Upper lobe of left lung (tissue), 6 donors: Measurements from ENCODE around the gene NPAP1. TPM values are rescaled to one million over a fixed set of nuclear protein-coding genes. Genes with fewer than 3 reads are reported as not detected.
"Not testable (repeated sequence)": the region's sequence is repeated elsewhere in the genome, so short reads cannot be mapped to it uniquely, and the experiment has no call there.

ENCODE experiments used
- ATAC-seq, 2 donors: fragments of 200-7000 bp; cut with Tn5 transposase; one replicate each; pipeline ENCODE4 v1.9.1; 2022; ENCODE audit warnings: mild to moderate bottlenecking in 2 of 2, moderate library complexity in 2 of 2; ENCODE audit not compliant: low FRiP score in 2 of 2
- DNase-seq, 2 donors: peaks; one replicate each; pipeline ENCODE4 v3.0.0-alpha.2; 2019 to 2020
- H3K27ac ChIP-seq, 4 donors: fragments of 200-600 bp; sonication (generic); one replicate each; pipeline ENCODE4 v1.5.1; 2016 to 2019
- H3K27me3 ChIP-seq, 4 donors: fragments of 200-600 bp; sonication (generic); one replicate each; pipeline ENCODE4 v1.5.1; 2017 to 2019
- H3K36me3 ChIP-seq, 4 donors: fragments of 200-600 bp; sonication (generic); one replicate each; pipeline ENCODE4 v1.5.1; 2016 to 2019
- H3K4me1 ChIP-seq, 4 donors: fragments of 200-600 bp; sonication (generic); one replicate each; pipeline ENCODE4 v1.5.1; 2018 to 2019
- H3K4me3 ChIP-seq, 4 donors: fragments of 200-600 bp; sonication (generic); one replicate each; pipeline ENCODE4 v1.5.1; 2017 to 2019; ENCODE audit warnings: mild to moderate bottlenecking in 2 of 4, moderate library complexity in 1 of 4
- H3K9me3 ChIP-seq, 4 donors: fragments of 200-600 bp; sonication (generic); one replicate each; pipeline ENCODE4 v1.5.1; 2018 to 2019
- EP300 ChIP-seq, 4 donors: sonication (generic); formaldehyde crosslinking; IDR thresholded peaks; one replicate each; pipeline ENCODE4 v1.5.1; 2017; ENCODE audit warnings: antibody characterized with exemption in 4 of 4, control low read depth in 2 of 4
- POLR2A ChIP-seq, 4 donors: fragments of 450-650 bp; IDR thresholded peaks; one replicate each; pipeline ENCODE4 v1.5.1; 2016 to 2017; ENCODE audit warnings: antibody characterized with exemption in 4 of 4, mild to moderate bottlenecking in 2 of 4
- POLR2AphosphoS5 ChIP-seq, 2 donors: sonication (generic); formaldehyde crosslinking; IDR thresholded peaks; one replicate each; pipeline ENCODE4 v1.5.1; 2017; ENCODE audit warnings: antibody characterized with exemption in 2 of 2
- WGBS, 2 donors: methylation state at CpG; one replicate each; pipeline ENCODE4 v1.1.5; 2017 to 2018; 5-methylcytosine and 5-hydroxymethylcytosine counted together
- total RNA-seq, 6 donors: library from RNA; depleted of rRNA in 4 of 6; stranded (reverse); fragments of >200 nt in 4 of 6; gene quantifications; one replicate each; pipeline versions ENCODE4 v1.1.0 to v1.2.1, GENCODE V29; 2016 to 2021
- TF ChIP-seq, protein P1 (sequence below), 6 experiments: fragments of 450-650 bp in 4 of 6; fragments of 200-600 bp in 2 of 6; sonication (generic) in 2 of 6; IDR thresholded peaks; one replicate each; pipeline ENCODE4 v1.5.1; 2016 to 2019; ENCODE audit warnings: antibody characterized with exemption in 6 of 6
- donor health status: DM: no; HTN: no; CAD: no; lungs with moderate emphysema.
- donor health status: DM: no; HTN: yes; CAD: no; lungs with severe emphysema.

NPAP1 gene
- total RNA-seq, 6 donors from 2014 or later, result under 0.01 TPM; not detected in 5

DNA sequence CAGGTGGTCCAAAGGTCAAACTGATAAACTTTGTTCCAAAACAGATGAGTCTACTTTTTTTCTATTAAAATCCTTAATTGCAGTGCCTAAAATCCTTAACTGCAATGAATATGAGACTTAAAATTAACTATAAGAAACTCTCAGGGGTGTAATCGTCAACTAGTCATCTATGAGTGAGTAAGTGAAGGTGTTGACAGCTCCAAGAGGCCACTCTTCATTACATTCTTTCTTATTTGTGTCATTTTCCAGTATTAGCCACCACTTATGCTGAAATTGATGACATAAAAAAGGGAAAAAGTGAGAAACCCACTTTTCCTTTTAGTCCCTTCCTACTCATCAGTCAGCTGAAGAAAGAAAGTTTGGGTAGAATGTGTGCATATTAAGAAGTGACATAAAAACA, 12.6 kb upstream of the NPAP1 start:
- TF ChIP-seq EP300 (IDR thresholded peaks at IDR 0.05) (no peak), POLR2A (IDR thresholded peaks at IDR 0.05) (no peak), POLR2AphosphoS5 (IDR thresholded peaks at IDR 0.05) (no peak)
- TF ChIP-seq, protein P1, sequence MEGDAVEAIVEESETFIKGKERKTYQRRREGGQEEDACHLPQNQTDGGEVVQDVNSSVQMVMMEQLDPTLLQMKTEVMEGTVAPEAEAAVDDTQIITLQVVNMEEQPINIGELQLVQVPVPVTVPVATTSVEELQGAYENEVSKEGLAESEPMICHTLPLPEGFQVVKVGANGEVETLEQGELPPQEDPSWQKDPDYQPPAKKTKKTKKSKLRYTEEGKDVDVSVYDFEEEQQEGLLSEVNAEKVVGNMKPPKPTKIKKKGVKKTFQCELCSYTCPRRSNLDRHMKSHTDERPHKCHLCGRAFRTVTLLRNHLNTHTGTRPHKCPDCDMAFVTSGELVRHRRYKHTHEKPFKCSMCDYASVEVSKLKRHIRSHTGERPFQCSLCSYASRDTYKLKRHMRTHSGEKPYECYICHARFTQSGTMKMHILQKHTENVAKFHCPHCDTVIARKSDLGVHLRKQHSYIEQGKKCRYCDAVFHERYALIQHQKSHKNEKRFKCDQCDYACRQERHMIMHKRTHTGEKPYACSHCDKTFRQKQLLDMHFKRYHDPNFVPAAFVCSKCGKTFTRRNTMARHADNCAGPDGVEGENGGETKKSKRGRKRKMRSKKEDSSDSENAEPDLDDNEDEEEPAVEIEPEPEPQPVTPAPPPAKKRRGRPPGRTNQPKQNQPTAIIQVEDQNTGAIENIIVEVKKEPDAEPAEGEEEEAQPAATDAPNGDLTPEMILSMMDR (IDR thresholded peaks at IDR 0.05), result no peak
- H3K27ac ChIP-seq, result no peak overlapping the region
- whole genome bisulfite sequencing, 2 donors, result 37 to 48% methylated on average over 1 of the region's 1 CpG
- no peaks in the 10 kb centered on the region for H3K4me1 ChIP-seq
- no peaks in the 10 kb centered on the region for H3K27me3 ChIP-seq
- H3K36me3 ChIP-seq, result no peaks in the 10 kb centered on the region
- DNase-seq (no peak), ATAC-seq (no peak)
- no peak overlapping the region for H3K4me3 ChIP-seq
- no peaks in the 10 kb centered on the region for H3K9me3 ChIP-seq

DNA sequence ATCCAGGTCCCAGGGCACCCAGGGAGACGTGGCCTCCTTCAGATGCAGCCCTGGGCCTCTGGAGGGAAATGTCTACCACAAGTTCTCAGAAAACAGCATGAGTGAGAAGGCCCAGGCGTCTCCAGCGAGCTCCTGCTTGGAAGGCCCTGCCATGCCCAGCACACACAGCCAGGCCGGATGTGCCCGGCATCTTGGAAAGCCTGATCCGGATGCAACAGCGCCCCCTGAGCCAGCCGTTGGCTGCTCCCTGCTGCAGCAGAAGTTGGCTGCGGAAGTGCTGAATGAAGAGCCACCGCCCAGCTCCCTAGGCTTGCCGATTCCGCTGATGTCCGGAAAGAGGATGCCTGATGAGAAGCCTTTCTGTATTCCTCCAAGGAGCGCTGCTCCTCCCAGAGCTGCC, 856 bp downstream of the NPAP1 start:
- H3K27ac ChIP-seq, result no peak overlapping the region
- 93 to 100% methylated on average over 1 to 14 of the region's 14 CpGs for WGBS, 2 donors
- DNase-seq, result peak in 1 of 2 donors; percentile 52

DNA sequence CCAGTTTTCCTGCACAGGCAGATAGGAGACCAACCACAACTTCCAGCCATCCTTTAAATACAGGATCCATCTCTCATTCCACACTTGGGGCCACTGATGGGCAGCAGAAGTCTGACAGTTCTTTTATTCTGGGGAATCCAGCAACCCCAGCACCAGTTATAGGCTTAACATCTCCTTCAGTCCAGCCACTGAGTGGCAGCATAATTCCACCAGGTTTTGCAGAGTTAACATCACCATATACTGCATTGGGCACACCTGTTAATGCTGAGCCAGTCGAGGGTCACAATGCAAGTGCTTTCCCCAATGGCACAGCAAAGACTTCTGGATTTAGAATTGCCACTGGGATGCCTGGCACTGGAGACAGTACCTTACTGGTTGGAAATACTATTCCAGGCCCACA, 2.9 kb downstream of the NPAP1 start:
- ATAC-seq (no peak), DNase-seq (no peak)
- 75% methylated on average over 1 of the region's 1 CpG; no CpG with 5 or more reads in 1 of the 2 donors for WGBS, 2 donors
- Histone ChIP-seq H3K4me3 (no peak overlapping the region), H3K27me3 (no peaks in the 10 kb centered on the region), H3K9me3 (peaks cover 0 to 20% (median 1%) of the 10 kb centered on the region in 4 donors), H3K36me3 (no peaks in the 10 kb centered on the region), H3K27ac (no peak overlapping the region), H3K4me1 (no peaks in the 10 kb centered on the region)
- TF ChIP-seq EP300 (IDR thresholded peaks at IDR 0.05) (no peak), POLR2AphosphoS5 (IDR thresholded peaks at IDR 0.05) (no peak), POLR2A (IDR thresholded peaks at IDR 0.05) (no peak)
- TF ChIP-seq, protein P1 (IDR thresholded peaks at IDR 0.05), result no peak

More for the DNA sequence above, 856 bp downstream of the NPAP1 start:
- ATAC-seq, result no peak
- no peaks in the 10 kb centered on the region for H3K36me3 ChIP-seq
- peaks cover 0 to 20% (median 1%) of the 10 kb centered on the region in 4 donors for H3K9me3 ChIP-seq
- no peak overlapping the region for H3K4me3 ChIP-seq
- TF ChIP-seq POLR2AphosphoS5 (IDR thresholded peaks at IDR 0.05) (no peak), EP300 (IDR thresholded peaks at IDR 0.05) (no peak), POLR2A (IDR thresholded peaks at IDR 0.05) (no peak)
- TF ChIP-seq, protein P1 (IDR thresholded peaks at IDR 0.05), result no peak
- H3K4me1 ChIP-seq, result no peaks in the 10 kb centered on the region
- no peaks in the 10 kb centered on the region for H3K27me3 ChIP-seq

DNA sequence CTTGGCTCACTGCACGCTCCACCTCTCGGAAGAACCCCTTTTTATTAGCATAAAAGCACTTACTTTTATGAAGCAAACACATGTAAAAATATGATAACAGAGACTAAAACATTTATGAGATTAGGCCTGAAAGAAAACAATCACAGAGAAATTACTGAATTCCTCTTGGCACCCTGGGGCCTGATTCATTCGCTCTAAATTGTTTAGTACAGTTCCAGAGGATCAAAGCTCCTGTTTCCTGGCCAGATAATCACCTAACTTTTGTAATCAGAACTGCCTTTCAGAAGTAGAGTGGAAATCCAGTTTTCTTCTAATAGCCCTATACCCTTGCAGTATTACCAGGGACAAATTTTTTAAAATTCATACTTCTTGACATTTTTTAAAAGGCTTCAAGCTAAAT, 6.4 kb downstream of the NPAP1 start:
- no peak for ATAC-seq
- 72 to 73% methylated on average over 3 of the region's 3 CpGs for WGBS, 2 donors

DNA sequence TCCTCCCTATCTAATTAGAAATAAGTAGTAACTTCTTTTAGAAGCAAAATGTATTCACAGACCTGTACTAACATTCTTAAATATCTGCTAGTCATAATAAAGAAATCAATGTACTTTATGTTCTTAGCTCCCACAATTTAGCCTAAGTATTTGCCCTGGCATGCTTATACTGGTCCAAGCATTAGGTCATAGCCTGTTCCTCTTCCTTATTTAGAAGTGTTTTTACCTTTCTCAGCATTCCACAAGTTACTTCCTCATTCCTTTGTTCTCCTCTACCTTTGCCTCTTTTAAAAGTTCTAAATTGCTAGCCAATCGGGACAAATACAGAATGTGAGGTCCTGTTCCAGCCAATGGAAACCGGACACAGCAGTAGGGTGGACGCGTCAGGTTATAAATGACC, 7.3 kb downstream of the NPAP1 start:
- ATAC-seq, H3K9me3 ChIP-seq, H3K27me3 ChIP-seq, H3K4me3 ChIP-seq, H3K36me3 ChIP-seq, H3K4me1 ChIP-seq, DNase-seq, H3K27ac ChIP-seq: not testable (repeated sequence)
- WGBS, 2 donors, result 71 to 81% methylated on average over 4 of the region's 4 CpGs

More for the DNA sequence above, 6.4 kb downstream of the NPAP1 start:
- no peak for TF ChIP-seq EP300 (IDR thresholded peaks at IDR 0.05)
- TF ChIP-seq, protein P1 (IDR thresholded peaks at IDR 0.05), result no peak
- TF ChIP-seq POLR2A (IDR thresholded peaks at IDR 0.05), result no peak
- TF ChIP-seq POLR2AphosphoS5 (IDR thresholded peaks at IDR 0.05), result no peak
- Histone ChIP-seq H3K4me3 (no peak overlapping the region), H3K9me3 (no peaks in the 10 kb centered on the region), H3K27ac (no peak overlapping the region), H3K4me1 (no peaks in the 10 kb centered on the region), H3K27me3 (no peaks in the 10 kb centered on the region), H3K36me3 (no peaks in the 10 kb centered on the region)
- DNase-seq, result no peak
